ENCODE data around the gene LHFPL6. TPM values are rescaled to one million over a fixed set of nuclear protein-coding genes. Genes with fewer than 3 reads are reported as not detected.

Gene LHFPL6
- total RNA-seq, 2 donors from 2014 or later, result 99.0 to 115 TPM

GRCh38 chr13:39632994-39633393, 30.0 kb upstream of the LHFPL6 start:
- H3K9me3 ChIP-seq, result peaks cover 3% of the 10 kb centered on the region
- H3K27ac ChIP-seq, result no peak overlapping the region
- ATAC-seq (ENCODE audit: insufficient number of reproducible peaks, low FRiP score, low read depth) (no peak), DNase-seq (ENCODE audit: low spot score) (no peak)
- no peaks in the 10 kb centered on the region for H3K4me1 ChIP-seq (ENCODE audit: control insufficient read depth in 1 of 2, low read depth in 2 of 2)
- TF ChIP-seq CTCF (IDR thresholded peaks at IDR 0.05), result no peak
- H3K4me3 ChIP-seq, result no peak overlapping the region
- H3K27me3 ChIP-seq (replicated peaks; ENCODE audit: insufficient read depth), result no peaks in the 10 kb centered on the region
- no peaks in the 10 kb centered on the region for H3K36me3 ChIP-seq

- H3K27me3 ChIP-seq (replicated peaks; ENCODE audit: insufficient read depth), result no peaks in the 10 kb centered on the region
- DNase-seq (ENCODE audit: low spot score) (no peak), ATAC-seq (ENCODE audit: insufficient number of reproducible peaks, low FRiP score, low read depth) (no peak)
- no peak overlapping the region for H3K4me3 ChIP-seq
- H3K36me3 ChIP-seq, result no peaks in the 10 kb centered on the region
- no peak for TF ChIP-seq CTCF (IDR thresholded peaks at IDR 0.05)
- no peaks in the 10 kb centered on the region for H3K4me1 ChIP-seq (ENCODE audit: control insufficient read depth in 1 of 2, low read depth in 2 of 2)
- no peak overlapping the region for H3K27ac ChIP-seq
- peaks cover 3% of the 10 kb centered on the region for H3K9me3 ChIP-seq
These were observed 28.3 kb upstream of the LHFPL6 start for GRCh38 chr13:39631307-39631706.

GRCh38 chr13:39623466-39623865, 20.5 kb upstream of the LHFPL6 start:
- no peak for DNase-seq (ENCODE audit: low spot score)
- Histone ChIP-seq H3K4me1 (ENCODE audit: control insufficient read depth in 1 of 2, low read depth in 2 of 2) (no peaks in the 10 kb centered on the region), H3K36me3 (no peaks in the 10 kb centered on the region), H3K4me3 (no peak overlapping the region), H3K27me3 (replicated peaks; ENCODE audit: insufficient read depth) (no peaks in the 10 kb centered on the region), H3K9me3 (no peaks in the 10 kb centered on the region), H3K27ac (no peak overlapping the region)
- ATAC-seq (ENCODE audit: insufficient number of reproducible peaks, low FRiP score, low read depth), result no peak
- no peak for TF ChIP-seq CTCF (IDR thresholded peaks at IDR 0.05)

GRCh38 chr13:39618561-39618960, 15.6 kb upstream of the LHFPL6 start:
- Histone ChIP-seq H3K27me3 (replicated peaks; ENCODE audit: insufficient read depth) (no peaks in the 10 kb centered on the region), H3K36me3 (no peaks in the 10 kb centered on the region), H3K9me3 (no peaks in the 10 kb centered on the region), H3K4me3 (no peak overlapping the region), H3K27ac (no peak overlapping the region), H3K4me1 (ENCODE audit: control insufficient read depth in 1 of 2, low read depth in 2 of 2) (no peaks in the 10 kb centered on the region)
- no peak for TF ChIP-seq CTCF (IDR thresholded peaks at IDR 0.05)
- ATAC-seq (ENCODE audit: insufficient number of reproducible peaks, low FRiP score, low read depth), result no peak
- no peak for DNase-seq (ENCODE audit: low spot score)

- DNase-seq (ENCODE audit: low spot score) (no peak), ATAC-seq (ENCODE audit: insufficient number of reproducible peaks, low FRiP score, low read depth) (peak; percentile 46)
- no peaks in the 10 kb centered on the region for H3K9me3 ChIP-seq
- no peak overlapping the region for H3K27ac ChIP-seq
- no peaks in the 10 kb centered on the region for H3K36me3 ChIP-seq
- H3K4me1 ChIP-seq (ENCODE audit: control insufficient read depth in 1 of 2, low read depth in 2 of 2), result no peaks in the 10 kb centered on the region
- H3K27me3 ChIP-seq (replicated peaks; ENCODE audit: insufficient read depth), result no peaks in the 10 kb centered on the region
- H3K4me3 ChIP-seq, result no peak overlapping the region
- TF ChIP-seq CTCF (IDR thresholded peaks at IDR 0.05), result peak; percentile 82
These were observed 13.2 kb upstream of the LHFPL6 start for GRCh38 chr13:39616087-39616694.
